UCSD-AML1 (cell line): ENCODE measurements around the gene PSMD14.

Experiments used
- DNase-seq: peaks from one replicate; lab custom pipeline; 2025; ENCODE audit not compliant: unreplicated experiment; lab: John Stamatoyannopoulos, UW

The PSMD14 gene

GRCh38 chr2:161381546-161381945 is 73.3 kb downstream of the PSMD14 start:
- no peak for DNase-seq

- DNase-seq = no peak
Measured at GRCh38 chr2:161382747-161383146, 74.5 kb downstream of the PSMD14 start.

DNA sequence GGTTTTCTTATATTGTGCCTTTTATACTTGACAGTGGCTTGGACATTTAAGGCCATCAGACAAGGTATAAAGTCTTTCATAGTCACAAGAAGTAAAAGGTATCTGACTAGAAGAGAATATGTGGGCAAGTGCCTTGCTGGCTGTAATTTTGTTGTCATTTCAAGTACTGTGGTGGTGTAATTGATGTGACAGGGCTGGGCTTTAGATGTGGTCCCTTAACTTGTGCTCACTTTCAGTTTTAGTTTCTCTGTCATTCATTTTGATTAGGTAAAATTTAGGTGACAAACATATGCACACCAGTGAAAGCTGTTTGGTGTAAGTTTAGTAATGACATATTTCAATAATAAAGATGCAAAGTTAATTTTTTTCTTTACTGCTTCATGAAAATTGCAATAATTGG is 76.6 kb downstream of the PSMD14 start:
- no peak for DNase-seq

- no peak for DNase-seq
Measured at GRCh38 chr2:161386228-161386824, 78.1 kb downstream of the PSMD14 start.

DNA sequence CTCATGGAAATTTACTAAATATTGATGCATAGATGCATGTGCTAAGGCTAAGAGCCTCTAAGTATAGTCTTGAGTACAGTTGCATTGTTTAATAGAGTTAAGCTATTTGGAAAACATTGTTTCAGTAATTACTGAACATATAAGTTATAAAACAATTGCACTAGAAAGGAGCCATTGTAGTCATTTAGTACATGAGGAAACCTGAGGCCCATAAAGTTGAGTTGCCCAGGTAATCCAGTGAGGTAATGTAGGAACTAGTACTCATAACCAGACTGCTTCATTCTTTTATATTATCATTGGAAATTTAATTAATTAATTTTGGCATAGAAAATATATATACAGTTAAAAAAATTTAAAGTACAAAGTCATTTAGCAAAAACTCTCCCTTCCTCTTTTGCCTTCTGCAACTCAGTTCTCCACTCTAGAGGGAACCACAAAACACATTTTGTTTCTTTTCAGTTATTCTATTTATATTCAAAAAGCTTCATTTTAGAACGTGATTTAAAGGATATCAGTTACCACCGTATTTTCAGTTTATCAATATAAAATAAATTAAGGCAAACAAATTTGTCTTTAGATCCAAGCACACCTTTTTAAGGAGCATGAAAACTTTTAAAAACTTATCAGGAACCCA is 80.0 kb downstream of the PSMD14 start:
- DNase-seq = no peak

GRCh38 chr2:161391737-161392506 is 83.7 kb downstream of the PSMD14 start:
- no peak for DNase-seq

DNA sequence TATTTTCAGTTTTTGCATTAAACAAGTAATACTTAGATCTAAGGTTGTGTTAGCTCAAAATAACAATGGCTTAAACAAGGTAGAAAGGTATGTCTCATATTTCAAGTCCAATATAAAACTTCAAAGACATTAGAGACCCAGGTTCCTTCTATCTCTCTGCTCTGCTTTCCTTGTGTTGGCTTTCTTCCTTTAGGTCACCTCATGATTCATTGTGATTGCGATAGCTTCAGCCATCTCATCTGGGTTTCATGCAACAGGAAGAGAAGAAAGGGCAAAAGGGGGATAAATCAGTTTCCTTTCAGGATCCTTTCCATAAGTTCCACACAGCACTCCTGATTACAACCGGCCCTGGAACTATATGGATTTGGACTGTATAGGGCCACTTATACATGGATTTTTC is 91.9 kb downstream of the PSMD14 start:
- DNase-seq = no peak

GRCh38 chr2:161402297-161402696 is 94.1 kb downstream of the PSMD14 start:
- DNase-seq = no peak

DNA sequence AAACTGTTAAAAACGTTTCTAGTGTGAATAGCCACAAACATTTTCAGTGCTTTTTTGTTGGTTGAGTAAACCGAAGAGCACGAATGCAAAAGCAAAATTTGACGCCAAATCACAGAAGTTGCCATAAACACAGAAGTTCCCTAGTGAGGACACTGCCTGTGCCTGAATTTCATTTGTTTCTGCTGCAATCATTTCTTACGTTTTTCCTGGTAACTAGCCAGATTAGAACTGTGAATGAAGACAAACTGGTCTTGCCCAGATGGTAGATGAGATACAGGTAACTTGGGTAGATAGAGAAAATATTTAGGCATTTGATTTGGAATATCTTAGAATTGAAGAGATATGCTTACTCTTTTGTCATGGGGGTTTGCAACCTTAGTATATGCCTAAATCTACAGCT is 98.1 kb downstream of the PSMD14 start:
- DNase-seq = no peak

GRCh38 chr2:161407597-161407996 is 99.4 kb downstream of the PSMD14 start:
- no peak for DNase-seq

GRCh38 chr2:161409308-161409907 is 101.2 kb downstream of the PSMD14 start:
- no peak for DNase-seq

- no peak for DNase-seq
Measured at GRCh38 chr2:161412346-161412745, 104.1 kb downstream of the PSMD14 start.

DNA sequence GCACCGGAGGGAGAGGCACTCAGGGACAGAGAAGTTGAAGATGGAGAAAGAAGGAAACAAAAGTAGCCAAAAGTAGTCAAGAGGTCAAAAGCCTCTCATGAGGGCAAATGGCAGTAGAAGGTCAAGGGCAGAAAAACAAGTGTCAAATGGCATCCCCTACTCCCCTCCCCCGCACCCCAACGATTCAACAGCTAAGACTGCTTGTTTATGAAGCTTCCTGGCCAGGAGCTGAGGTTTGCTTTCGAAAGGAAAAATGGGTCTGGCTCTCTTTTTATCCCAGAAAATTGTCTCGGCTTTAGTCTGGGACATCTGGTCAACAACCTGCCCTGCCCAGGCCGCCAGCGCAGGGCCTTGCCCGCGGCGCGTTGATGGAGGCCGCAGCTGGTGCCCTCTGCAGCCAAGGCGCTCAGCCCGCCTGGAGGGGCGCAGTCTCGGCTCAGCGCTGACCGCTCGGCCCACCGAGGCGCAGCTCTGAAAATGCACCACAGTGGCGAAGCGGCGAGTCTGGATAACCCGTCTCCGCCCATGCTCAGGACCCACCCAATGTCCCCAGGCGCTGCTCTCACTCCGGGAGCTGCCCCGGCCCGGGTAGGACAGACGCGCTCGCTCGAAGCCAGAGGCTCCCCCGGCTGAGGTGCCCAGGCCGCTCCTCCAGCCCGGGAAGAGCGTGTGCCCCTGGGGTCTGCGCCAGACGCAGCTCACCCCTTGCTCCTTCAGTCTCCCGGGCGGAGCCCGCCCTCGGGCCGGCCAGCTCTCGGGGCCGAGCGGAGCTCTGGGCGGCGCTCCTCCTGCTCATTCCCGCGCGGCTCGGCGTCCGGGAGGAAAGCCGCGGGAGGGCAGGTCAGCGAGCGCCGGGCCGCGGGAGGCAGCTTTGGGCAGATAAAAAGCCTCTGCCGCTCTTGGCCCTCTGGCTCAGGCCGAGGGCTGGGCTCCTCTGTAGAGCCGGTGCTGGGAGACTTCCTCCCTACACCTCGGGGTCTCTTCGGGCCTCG is 106.1 kb downstream of the PSMD14 start:
- DNase-seq = no peak

DNA sequence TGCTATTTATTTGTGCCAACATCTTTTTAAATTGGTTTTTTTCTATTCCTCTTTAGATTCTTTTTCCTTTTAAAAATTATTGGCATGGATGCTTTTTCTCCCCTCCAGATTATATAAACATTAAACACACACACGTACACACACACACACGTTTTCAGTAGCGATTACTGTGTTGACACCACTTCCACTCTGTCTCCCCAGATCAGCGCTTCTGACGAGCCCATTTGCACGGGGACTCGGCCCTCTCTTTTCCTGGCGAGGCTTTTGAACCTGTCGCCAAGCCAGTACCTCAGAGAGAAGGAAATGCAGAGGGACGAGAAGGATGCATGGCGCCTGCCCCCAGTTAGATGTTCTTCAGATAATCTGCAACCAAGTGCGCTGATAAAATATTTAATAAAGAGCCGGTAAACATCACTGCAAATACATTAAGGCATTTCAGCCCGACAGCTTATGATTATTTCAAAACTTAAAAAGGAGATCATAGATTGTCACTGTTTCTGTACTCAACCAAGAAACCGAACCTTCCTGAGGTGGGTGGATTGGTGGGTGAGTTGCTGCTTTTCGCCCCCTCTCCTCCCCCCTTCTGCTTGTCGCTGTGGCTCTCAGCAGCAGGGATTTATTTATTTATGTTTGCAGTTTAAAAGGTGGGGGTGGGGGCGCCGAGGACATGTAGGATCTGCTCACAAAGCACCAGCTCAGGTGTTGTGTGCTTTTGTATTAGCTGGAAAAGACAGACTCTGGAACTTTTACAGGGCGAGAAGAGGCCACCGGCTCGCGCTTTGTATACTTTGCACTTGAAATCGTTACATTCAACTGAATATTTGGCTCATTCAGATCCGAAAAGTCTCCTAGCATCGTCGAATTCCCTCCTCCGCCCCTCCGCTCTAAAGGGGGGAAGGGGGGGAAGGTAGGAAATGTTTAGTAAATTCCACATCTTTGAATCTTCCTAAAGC is 107.1 kb downstream of the PSMD14 start:
- no peak for DNase-seq

DNA sequence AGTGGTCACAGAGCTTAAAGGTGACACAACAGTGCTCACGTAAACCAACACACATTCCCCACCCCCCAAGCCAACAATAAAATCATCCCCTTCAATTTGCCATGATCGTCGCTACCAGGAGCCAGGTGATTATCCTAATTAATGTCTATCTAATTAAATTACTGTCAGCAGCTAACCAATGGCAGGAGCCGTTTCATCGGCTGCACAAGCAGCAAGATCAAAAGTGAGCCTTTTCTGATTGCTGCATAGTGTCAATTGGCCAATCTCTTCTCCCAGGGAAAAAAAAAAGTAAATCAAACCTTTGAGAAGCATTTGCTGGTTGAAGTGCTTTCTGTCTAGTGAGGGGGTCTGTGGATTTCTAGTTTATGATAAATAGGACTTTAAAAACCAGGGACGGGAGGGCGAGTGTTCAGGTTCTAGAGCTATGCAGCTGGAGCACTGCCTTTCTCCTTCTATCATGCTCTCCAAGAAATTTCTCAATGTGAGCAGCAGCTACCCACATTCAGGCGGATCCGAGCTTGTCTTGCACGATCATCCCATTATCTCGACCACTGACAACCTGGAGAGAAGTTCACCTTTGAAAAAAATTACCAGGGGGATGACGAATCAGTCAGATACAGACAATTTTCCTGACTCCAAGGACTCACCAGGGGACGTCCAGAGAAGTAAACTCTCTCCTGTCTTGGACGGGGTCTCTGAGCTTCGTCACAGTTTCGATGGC is 107.9 kb downstream of the PSMD14 start, which contains the start of gene TBR1:
Gene TBR1, plus strand, starts transcription at position 311 of the 721 bp plus-strand sequence. Its CDS starts 114 bp downstream, at position 425.
- no peak for DNase-seq

- no peak for DNase-seq
Measured at GRCh38 chr2:161416708-161417437, 108.6 kb downstream of the PSMD14 start.

DNA sequence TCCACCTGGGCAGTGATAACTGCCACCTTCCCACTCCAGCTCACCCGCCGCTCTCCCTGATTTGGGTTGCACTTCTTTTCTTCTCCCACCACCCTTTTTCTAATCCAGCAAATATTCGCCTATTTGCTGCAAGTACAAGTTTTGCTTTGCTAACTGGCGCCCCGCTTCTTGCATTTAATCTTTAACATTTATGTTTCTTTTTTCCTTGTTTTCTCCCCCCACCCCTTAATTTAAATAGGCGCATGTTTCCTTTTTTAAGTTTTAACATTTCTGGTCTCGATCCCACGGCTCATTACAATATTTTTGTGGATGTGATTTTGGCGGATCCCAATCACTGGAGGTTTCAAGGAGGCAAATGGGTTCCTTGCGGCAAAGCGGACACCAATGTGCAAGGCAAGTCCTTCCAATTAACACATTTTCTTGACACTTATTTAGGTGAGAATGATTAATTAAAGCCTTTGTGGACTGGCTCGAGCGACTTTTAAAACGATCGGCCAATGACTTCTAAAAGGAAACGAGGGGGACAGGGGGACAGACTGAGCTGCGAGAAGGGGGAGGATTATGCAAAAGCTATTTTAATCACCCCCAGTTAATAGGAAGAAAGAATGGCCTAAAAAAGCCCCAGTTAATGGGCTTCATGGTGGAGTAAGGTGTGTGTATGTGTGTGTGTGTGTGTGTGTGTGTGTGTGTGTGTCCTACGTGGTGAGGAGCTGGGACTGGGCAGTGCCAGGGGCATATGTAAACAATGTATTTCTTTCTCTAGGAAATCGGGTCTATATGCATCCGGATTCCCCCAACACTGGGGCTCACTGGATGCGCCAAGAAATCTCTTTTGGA is 109.4 kb downstream of the PSMD14 start:
- no peak for DNase-seq
